GM12875 (cell line): ENCODE data around the gene PRPF31.

ENCODE experiments used
- H3K4me3 ChIP-seq: one replicate; pipeline ENCODE4 v1.5.1; 2011; ENCODE audit warnings: low read depth, low read length, control low read depth
- CTCF ChIP-seq: IDR thresholded peaks from 2 replicates; pipeline ENCODE4 v1.5.1; 2011; ENCODE audit warnings: low read depth, mild to moderate bottlenecking, control low read depth, inconsistent platforms, low read length, moderate library complexity, borderline replicate concordance; ENCODE audit not compliant: insufficient read depth

The PRPF31 gene

GRCh38 chr19:54160182-54160811 is 44.7 kb downstream of the PRPF31 start:
- H3K4me3 ChIP-seq, result peak overlapping the region; percentile 55
- no peak for TF ChIP-seq CTCF

GRCh38 chr19:54160854-54161253 is 45.3 kb downstream of the PRPF31 start:
- H3K4me3 ChIP-seq, result peak overlapping the region; percentile 55
- no peak for TF ChIP-seq CTCF

- peak overlapping the region; percentile 23 for H3K4me3 ChIP-seq
- no peak for TF ChIP-seq CTCF
Observed at GRCh38 chr19:54162241-54162805, 46.8 kb downstream of the PRPF31 start.

GRCh38 chr19:54162884-54163283 is 47.3 kb downstream of the PRPF31 start:
- H3K4me3 ChIP-seq, result no peak overlapping the region
- no peak for TF ChIP-seq CTCF

- no peak for TF ChIP-seq CTCF
- H3K4me3 ChIP-seq, result no peak overlapping the region
Observed at GRCh38 chr19:54164369-54165068, 49.0 kb downstream of the PRPF31 start.

- TF ChIP-seq CTCF, result no peak
- no peak overlapping the region for H3K4me3 ChIP-seq
Observed at GRCh38 chr19:54165222-54165621, 49.7 kb downstream of the PRPF31 start.
